ENCODE measurements around the gene FAM83G. TPM values are rescaled to one million over a fixed set of nuclear protein-coding genes. Genes with fewer than 3 reads are reported as not detected.
A peak's percentile ranks its signal among the peaks of the same experiment; 100 is the strongest.
"Not testable (repeated sequence)": the region's sequence is repeated elsewhere in the genome, so short reads cannot be mapped to it uniquely, and the experiment has no call there.

FAM83G gene
- 10 to 100 TPM in 1 of 3 donors, 1 to 10 TPM in 2; 1.8 to 11.0 (median 7.2) TPM for total RNA-seq

- peak within 1 kb of the TSS; percentile 84 to 86 for H3K27ac ChIP-seq
- TF ChIP-seq POLR2AphosphoS5 (IDR thresholded peaks at IDR 0.05), result peak in 1 of 3 donors; percentile 72
- TF ChIP-seq POLR2A (IDR thresholded peaks at IDR 0.05), result no peak
- no peaks in the 10 kb centered on the region for H3K9me3 ChIP-seq
- DNase-seq (ENCODE audit: low spot score in 2 of 2), result peak; percentile 80 to 87
- no peaks in the 10 kb centered on the region for H3K4me1 ChIP-seq
- H3K36me3 ChIP-seq, result no peaks in the 10 kb centered on the region
- peak within 1 kb of the TSS; percentile 46 to 75 (median 70) for H3K4me3 ChIP-seq
- no peaks in the 10 kb centered on the region for H3K27me3 ChIP-seq
- intact Hi-C loops (cut with DNase I; ENCODE audit: low total_unique reads), result no loop called here
Measured at GRCh38 chr17:19004421-19005136, at the start of gene FAM83G. Gene FAM83G, minus strand, starts transcription at chr17:19004764. Its CDS starts 723 bp downstream, at chr17:19004041.

DNA sequence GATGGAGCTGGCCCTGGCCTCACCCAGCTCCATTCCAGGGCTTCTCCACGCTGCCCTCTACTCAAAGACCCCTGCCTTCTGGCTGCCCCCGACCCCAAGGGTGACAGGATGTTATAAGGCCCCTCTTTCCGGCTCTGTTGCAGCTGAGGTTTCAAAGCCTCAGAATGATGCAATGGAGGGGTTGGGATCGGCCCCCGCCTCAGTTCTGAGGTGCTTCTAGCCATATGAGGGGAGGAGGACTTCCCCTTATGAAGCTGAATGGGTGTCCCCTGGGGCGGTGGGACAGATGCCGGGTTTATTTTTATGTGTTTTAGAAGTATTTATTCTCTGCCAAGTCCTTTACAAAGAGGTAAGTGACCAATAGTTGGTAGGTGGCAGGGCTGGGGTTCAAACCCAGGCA, 44.3 kb upstream of the FAM83G start:
- H3K4me3 ChIP-seq; H3K27me3 ChIP-seq; H3K9me3 ChIP-seq; H3K36me3 ChIP-seq; intact Hi-C loops (cut with DNase I; ENCODE audit: low total_unique reads); DNase-seq (ENCODE audit: low spot score in 2 of 2); H3K4me1 ChIP-seq; H3K27ac ChIP-seq: not testable (repeated sequence)

DNA sequence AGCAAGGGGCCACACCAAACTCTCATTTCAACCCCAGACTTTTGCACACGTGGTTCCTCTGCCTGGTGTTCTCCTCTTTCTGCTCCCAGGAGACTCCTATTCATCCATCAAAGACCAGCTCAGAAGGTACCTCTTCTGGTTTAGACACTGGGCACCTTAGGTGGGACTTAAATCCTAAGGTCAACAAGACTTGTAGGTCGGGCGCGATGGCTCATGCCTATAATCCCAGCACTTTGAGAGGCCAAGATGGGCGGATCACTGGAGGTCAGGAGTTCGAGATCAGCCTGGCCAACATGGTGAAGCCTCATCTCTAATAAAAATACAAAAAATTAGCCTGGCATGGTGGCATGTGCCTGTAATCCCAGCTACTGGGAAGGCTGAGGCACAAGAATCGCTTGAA, 42.9 kb upstream of the FAM83G start:
- H3K27me3 ChIP-seq; H3K36me3 ChIP-seq; H3K27ac ChIP-seq; H3K9me3 ChIP-seq; H3K4me1 ChIP-seq; H3K4me3 ChIP-seq; intact Hi-C loops (cut with DNase I; ENCODE audit: low total_unique reads): not testable (repeated sequence)
- peak in 1 of 2 donors; percentile 13 for DNase-seq (ENCODE audit: low spot score in 2 of 2)

DNA sequence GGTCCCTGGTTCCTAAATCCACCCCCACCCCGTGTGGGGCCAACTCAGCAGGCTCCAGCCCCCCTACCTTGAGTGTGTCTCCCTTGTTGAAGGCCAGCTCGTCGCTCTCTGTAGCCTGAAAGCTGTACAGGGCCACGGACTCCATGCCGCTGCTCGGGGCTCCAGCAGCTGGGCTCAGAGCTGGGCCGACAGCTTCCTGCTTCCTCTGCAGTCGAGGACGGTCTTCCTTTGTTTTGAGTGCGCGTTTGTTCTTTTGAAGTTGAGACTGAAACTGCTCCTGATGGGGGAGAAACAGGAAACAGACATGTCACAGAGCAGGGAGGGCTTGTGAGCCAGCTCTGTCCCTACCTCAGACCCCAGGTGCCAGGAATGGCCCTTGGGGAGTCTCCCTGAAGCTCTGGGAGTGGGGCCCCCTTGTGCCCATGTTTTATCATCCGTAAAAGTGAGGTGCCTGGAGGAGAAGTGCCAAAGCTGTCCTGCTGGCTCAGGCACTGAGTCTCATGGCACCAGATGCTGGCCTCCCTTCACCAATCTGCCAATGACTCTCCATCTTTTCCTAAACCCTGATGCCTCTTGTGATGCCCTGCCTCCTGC, 42.3 kb upstream of the FAM83G start, which contains the start of gene GRAP:
Gene GRAP (minus strand): TSS at position 176 of the 594 bp plus-strand sequence. CDS start 31 bp downstream, at position 145.
- intact Hi-C loops (cut with DNase I; ENCODE audit: low total_unique reads); DNase-seq (ENCODE audit: low spot score in 2 of 2); H3K9me3 ChIP-seq; H3K36me3 ChIP-seq; H3K27me3 ChIP-seq; H3K4me3 ChIP-seq; H3K4me1 ChIP-seq; H3K27ac ChIP-seq: not testable (repeated sequence)

- H3K27ac ChIP-seq; intact Hi-C loops (cut with DNase I; ENCODE audit: low total_unique reads); DNase-seq (ENCODE audit: low spot score in 2 of 2); H3K4me1 ChIP-seq; H3K4me3 ChIP-seq; H3K27me3 ChIP-seq; H3K9me3 ChIP-seq; H3K36me3 ChIP-seq: not testable (repeated sequence)
Measured at GRCh38 chr17:19044643-19045042, 40.1 kb upstream of the FAM83G start.

DNA sequence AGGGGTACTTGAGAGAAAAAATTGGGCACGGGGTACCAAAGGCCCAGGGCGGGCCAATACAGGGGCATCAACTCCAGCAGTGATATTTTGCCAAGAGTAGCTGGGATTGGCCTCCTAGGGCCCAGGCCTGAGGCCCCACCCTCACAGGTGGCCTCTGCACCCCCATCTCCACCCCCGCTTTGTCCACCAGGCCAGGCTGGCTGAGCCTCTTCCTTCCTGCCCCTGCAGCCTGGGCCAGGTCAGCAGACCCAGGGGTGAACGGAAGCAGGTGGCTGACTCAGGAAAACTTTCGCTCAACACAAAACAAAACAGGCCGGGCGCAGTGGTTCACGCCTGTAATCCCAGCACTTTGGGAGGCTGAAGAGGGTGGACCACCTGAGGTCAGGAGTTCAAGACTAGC, 38.5 kb upstream of the FAM83G start:
- H3K36me3 ChIP-seq; DNase-seq (ENCODE audit: low spot score in 2 of 2); H3K4me1 ChIP-seq; H3K27me3 ChIP-seq; H3K27ac ChIP-seq; H3K9me3 ChIP-seq; intact Hi-C loops (cut with DNase I; ENCODE audit: low total_unique reads); H3K4me3 ChIP-seq: not testable (repeated sequence)

DNA sequence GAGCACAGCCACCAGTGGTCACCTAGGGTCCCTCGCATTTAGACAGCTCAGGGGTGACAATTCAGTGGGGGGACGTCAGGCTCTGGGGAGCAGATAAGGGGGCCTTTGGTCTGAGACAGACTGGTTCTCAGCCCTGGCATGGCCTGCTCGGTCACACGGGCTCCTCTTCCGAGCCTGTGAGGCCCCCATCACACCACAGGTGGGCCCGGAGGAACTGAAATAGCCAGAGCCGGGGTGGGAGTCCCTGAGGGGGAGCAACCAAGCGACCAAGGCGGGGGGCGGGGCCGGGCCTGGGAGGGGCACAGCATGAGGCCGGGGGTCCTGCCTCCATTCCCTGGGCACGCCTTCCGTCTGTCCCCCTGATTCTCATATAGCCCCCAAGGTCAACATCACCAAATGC, 37.8 kb upstream of the FAM83G start:
- intact Hi-C loops (cut with DNase I; ENCODE audit: low total_unique reads); H3K36me3 ChIP-seq; H3K4me3 ChIP-seq; DNase-seq (ENCODE audit: low spot score in 2 of 2); H3K27me3 ChIP-seq; H3K9me3 ChIP-seq; H3K4me1 ChIP-seq; H3K27ac ChIP-seq: not testable (repeated sequence)

GRCh38 chr17:19041871-19042270, 37.3 kb upstream of the FAM83G start:
- H3K27ac ChIP-seq; H3K36me3 ChIP-seq; intact Hi-C loops (cut with DNase I; ENCODE audit: low total_unique reads); DNase-seq (ENCODE audit: low spot score in 2 of 2); H3K4me3 ChIP-seq; H3K4me1 ChIP-seq; H3K9me3 ChIP-seq; H3K27me3 ChIP-seq: not testable (repeated sequence)

GRCh38 chr17:19040350-19040749, 35.8 kb upstream of the FAM83G start:
- H3K4me1 ChIP-seq; H3K36me3 ChIP-seq; H3K9me3 ChIP-seq; DNase-seq (ENCODE audit: low spot score in 2 of 2); intact Hi-C loops (cut with DNase I; ENCODE audit: low total_unique reads); H3K4me3 ChIP-seq; H3K27me3 ChIP-seq; H3K27ac ChIP-seq: not testable (repeated sequence)

DNA sequence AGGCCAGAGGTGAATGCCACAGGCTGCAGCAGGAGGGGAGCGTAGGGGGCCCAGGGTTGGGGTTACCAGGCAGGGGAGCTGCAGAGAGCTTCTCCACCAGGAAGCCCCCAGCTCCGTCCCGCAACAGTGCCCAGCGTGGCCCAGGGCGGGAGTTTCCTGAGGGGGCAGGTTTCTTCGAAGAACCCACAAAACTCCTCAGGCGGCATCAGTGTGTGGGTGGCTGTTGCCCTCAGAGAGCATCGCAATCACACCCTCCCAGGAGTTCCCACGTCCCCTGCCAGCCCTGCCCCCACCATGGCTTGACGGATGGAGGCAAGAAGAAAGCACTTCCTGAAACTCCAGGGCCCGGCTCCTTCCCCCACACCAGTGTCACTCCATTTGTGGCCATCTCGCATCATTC, 34.2 kb upstream of the FAM83G start:
- H3K9me3 ChIP-seq; DNase-seq (ENCODE audit: low spot score in 2 of 2); H3K4me3 ChIP-seq; H3K4me1 ChIP-seq; H3K36me3 ChIP-seq; H3K27ac ChIP-seq; H3K27me3 ChIP-seq; intact Hi-C loops (cut with DNase I; ENCODE audit: low total_unique reads): not testable (repeated sequence)

- H3K9me3 ChIP-seq; H3K27ac ChIP-seq; H3K36me3 ChIP-seq; H3K27me3 ChIP-seq; DNase-seq (ENCODE audit: low spot score in 2 of 2); H3K4me3 ChIP-seq; intact Hi-C loops (cut with DNase I; ENCODE audit: low total_unique reads); H3K4me1 ChIP-seq: not testable (repeated sequence)
Measured at GRCh38 chr17:19038007-19038406, 33.4 kb upstream of the FAM83G start.

GRCh38 chr17:19037547-19037946, 33.0 kb upstream of the FAM83G start:
- H3K27ac ChIP-seq; H3K27me3 ChIP-seq; DNase-seq (ENCODE audit: low spot score in 2 of 2); H3K4me3 ChIP-seq; H3K36me3 ChIP-seq; H3K4me1 ChIP-seq; intact Hi-C loops (cut with DNase I; ENCODE audit: low total_unique reads); H3K9me3 ChIP-seq: not testable (repeated sequence)

DNA sequence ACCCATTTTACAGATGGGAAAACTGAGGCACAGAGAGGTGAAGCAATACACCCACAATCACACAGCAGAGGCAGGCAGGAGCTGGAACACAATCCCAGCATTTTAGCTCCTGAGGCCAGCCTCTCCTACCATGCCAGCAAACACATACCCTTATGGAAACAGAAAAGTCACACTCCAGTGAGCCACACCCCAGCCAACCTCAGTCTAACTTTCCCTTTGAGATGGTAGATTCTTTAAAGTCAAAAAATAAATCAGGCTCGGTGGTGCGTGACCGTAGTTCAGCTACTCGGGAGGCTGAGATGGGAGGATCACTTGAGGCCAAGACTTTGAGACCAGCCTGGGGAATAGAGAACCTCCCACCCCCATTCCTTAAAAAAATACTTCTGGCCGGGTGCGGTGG, 31.6 kb upstream of the FAM83G start:
- H3K9me3 ChIP-seq; intact Hi-C loops (cut with DNase I; ENCODE audit: low total_unique reads); DNase-seq (ENCODE audit: low spot score in 2 of 2); H3K36me3 ChIP-seq; H3K27me3 ChIP-seq; H3K4me1 ChIP-seq; H3K27ac ChIP-seq; H3K4me3 ChIP-seq: not testable (repeated sequence)
